ENCODE results near the gene ARFRP1.

The ARFRP1 gene

DNA sequence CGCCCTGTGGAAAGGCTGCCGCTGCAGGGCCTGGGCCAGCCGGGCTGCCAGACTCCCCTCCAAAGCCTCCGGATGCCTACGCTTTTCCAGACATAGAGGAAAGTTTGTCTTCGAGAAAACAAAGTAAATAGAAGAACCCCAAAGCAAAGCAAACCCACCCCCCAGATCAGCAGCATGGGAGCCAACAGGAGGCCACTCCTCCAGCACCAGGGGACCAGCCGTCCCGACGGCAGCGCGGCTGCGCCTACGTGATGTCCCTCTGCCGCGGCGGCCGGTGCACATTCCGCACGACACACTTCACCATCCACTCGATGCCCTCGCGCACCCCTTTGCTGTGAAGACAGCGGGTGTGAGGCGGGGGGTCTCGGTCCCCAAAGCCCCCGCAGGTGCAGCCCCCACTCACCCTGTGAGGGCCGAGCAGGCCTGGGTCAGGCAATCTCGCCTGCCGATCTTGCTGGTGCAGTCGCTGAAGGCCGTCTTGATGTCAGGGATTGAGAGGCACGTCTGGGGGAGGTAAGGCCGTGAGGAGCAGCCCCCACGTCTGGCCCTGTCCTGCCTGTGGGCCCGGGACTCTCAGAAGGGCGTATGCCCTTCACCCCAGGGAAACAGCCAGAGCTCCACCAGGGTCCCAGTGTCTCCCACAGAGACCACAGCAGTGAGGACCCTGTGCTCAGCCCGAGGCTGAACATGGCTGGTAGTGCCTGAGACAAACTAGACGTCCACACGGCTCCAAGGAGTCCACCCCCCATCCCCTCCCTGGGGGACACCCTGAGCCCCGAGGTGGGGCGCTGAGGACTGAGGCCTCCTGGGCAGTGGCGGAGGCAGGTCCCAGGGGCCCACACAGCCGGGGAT is 7.4 kb downstream of the ARFRP1 start:
- Histone ChIP-seq H3K4me3 (IDR thresholded peaks at IDR 0.05; ENCODE audit: insufficient read depth, low read depth, low read length) (no peak overlapping the region), H4K20me1 (ENCODE audit: insufficient read depth) (no peaks in the 10 kb centered on the region), H3K4me2 (no peak overlapping the region), H2AFZ (ENCODE audit: low read depth) (no peak overlapping the region), H3K36me3 (ENCODE audit: insufficient read depth) (no peaks in the 10 kb centered on the region), H3K4me1 (ENCODE audit: low read depth, poor library complexity, severe bottlenecking) (no peaks in the 10 kb centered on the region), H3K27me3 (ENCODE audit: insufficient read depth, low read depth) (no peaks in the 10 kb centered on the region), H3K27ac (no peak overlapping the region), H3K79me2 (ENCODE audit: insufficient read depth, low read depth) (0 out of 2 replicates have a peak, but pooled peaks cover under 1% of the 10 kb centered on the region), H3K9ac (no peak overlapping the region)
- no peak for TF ChIP-seq CTCF (conservative IDR thresholded peaks at IDR 0.05; ENCODE audit: low read depth, low read length)

DNA sequence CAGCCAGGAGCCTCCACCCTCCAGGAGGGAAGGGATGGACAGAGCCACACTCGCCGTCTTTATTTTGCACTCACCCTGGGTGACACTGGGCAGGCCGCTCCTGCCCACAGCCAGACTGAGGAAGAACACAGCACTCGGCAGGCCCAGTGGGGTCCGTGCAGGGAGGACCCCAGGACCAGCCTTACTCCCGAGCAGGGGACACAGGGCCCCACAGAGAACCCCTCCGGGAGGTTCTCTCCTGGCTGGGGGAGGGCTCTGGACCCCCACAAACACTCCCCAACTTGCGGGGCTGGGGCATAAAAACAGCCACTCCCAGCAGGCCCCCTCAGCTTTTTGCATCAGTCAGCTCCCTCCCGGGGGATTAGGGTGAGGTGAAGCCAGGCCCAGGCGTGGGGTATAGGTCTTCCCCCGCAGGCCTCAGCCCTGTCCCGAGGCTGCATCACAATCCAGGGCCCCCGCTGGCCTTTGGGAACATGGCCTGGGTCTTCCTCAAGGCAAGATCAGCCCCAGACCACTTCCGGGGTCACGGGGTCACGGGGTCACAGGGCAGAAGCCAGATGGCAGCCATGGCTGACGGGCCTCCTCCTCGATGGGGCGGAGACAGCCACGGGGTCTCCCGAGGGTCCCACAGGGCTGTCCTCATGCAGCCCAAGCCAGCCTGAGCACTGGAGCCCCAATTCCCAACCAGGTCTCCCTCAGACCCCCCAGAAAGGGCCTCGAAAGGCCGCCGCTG is 8.1 kb downstream of the ARFRP1 start:
- Histone ChIP-seq H4K20me1 (ENCODE audit: insufficient read depth) (no peaks in the 10 kb centered on the region), H3K79me2 (ENCODE audit: insufficient read depth, low read depth) (no peaks in the 10 kb centered on the region), H3K9ac (no peak overlapping the region), H3K4me2 (no peak overlapping the region), H3K27ac (no peak overlapping the region), H3K27me3 (ENCODE audit: insufficient read depth, low read depth) (no peaks in the 10 kb centered on the region), H2AFZ (ENCODE audit: low read depth) (no peak overlapping the region), H3K36me3 (ENCODE audit: insufficient read depth) (no peaks in the 10 kb centered on the region), H3K4me1 (ENCODE audit: low read depth, poor library complexity, severe bottlenecking) (no peaks in the 10 kb centered on the region), H3K4me3 (IDR thresholded peaks at IDR 0.05; ENCODE audit: insufficient read depth, low read depth, low read length) (no peak overlapping the region)
- TF ChIP-seq CTCF (conservative IDR thresholded peaks at IDR 0.05; ENCODE audit: low read depth, low read length) = no peak

GRCh38 chr20:63698739-63699465 is 8.9 kb downstream of the ARFRP1 start:
- no peaks in the 10 kb centered on the region for H3K36me3 ChIP-seq (ENCODE audit: insufficient read depth)

More at GRCh38 chr20:63698739-63699465, 8.9 kb downstream of the ARFRP1 start:
- no peaks in the 10 kb centered on the region for H3K4me1 ChIP-seq (ENCODE audit: low read depth, poor library complexity, severe bottlenecking)
- H4K20me1 ChIP-seq (ENCODE audit: insufficient read depth) = no peaks in the 10 kb centered on the region
- H3K4me2 ChIP-seq = no peak overlapping the region
- H3K4me3 ChIP-seq (IDR thresholded peaks at IDR 0.05; ENCODE audit: insufficient read depth, low read depth, low read length) = no peak overlapping the region
- H2AFZ ChIP-seq (ENCODE audit: low read depth) = no peak overlapping the region
- H3K79me2 ChIP-seq (ENCODE audit: insufficient read depth, low read depth) = no peaks in the 10 kb centered on the region
- no peak for TF ChIP-seq CTCF (conservative IDR thresholded peaks at IDR 0.05; ENCODE audit: low read depth, low read length)
- H3K9ac ChIP-seq = no peak overlapping the region
- no peak overlapping the region for H3K27ac ChIP-seq
- H3K27me3 ChIP-seq (ENCODE audit: insufficient read depth, low read depth) = no peaks in the 10 kb centered on the region

Data from KMS-11 (cell line).